ENCODE measurements around the gene ARHGAP26.
"Not testable (repeated sequence)": the region's sequence is repeated elsewhere in the genome, so short reads cannot be mapped to it uniquely, and the experiment has no call there.

Gene ARHGAP26

DNA sequence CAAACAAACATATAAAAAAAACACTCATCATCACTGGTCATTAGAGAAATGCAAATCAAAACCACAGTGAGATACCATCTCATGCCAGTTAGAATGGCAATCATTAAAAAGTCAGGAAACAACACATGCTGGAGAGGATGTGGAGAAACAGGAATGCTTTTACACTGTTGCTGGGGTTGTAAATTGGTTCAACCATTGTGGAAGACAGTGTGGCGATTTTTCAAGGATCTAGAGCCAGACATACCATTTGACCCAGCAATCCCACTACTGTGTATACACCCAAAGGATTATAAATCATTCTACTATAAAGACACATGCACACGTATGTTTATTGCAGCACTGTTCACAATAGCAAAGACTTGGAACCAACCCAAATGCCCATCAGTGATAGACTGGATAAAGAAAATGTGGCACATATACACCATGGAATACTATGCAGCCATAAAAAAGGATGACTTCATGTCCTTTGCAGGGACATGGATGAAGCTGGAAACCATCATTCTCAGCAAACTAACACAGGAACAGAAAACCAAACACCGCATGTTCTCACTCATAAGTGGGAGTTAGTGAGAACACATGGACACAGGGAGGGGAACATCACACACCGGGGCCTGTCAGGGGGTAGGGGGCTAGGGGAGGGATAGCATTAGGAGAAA lies 433.3 kb downstream of the ARHGAP26 start:
- DNase-seq (ENCODE audit: low read depth, low spot score) = not testable (repeated sequence)

DNA sequence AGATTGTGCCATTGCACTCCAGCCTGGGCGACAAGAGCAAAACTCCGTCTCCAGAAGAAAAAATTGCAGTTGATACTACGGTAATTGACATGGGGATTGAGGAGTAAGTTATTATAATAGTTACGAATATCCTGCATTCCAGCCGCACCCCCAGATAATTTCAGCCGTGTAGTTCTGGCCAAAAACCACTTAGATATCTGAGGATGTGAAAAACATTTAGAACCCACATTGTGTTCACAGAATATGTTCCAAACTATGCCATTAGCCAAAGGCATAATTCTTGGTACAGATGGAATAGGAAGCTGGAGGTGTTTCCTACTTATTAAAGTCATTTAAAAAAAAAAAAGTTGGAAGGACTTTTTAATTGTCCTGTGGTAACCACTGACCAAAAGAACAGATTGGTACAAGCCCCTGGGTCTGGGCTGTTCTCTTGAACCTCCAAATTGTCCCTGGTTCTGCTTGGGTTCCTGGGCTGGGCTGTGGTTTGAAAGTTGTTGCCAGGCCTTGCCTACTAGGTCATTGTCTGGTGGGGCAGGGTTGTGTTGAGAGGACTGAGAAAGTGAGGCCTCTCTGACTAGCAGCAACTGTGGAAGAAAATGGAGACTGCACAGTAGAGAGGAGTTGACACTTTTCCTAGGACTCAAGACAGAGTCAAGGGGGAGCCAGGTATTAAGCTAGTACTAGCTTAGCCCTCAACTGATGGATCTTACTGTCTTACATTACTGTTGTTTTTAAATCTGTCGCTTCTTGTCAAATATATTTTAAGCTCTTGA lies 434.5 kb downstream of the ARHGAP26 start:
- DNase-seq (ENCODE audit: low read depth, low spot score) = no peak

DNA sequence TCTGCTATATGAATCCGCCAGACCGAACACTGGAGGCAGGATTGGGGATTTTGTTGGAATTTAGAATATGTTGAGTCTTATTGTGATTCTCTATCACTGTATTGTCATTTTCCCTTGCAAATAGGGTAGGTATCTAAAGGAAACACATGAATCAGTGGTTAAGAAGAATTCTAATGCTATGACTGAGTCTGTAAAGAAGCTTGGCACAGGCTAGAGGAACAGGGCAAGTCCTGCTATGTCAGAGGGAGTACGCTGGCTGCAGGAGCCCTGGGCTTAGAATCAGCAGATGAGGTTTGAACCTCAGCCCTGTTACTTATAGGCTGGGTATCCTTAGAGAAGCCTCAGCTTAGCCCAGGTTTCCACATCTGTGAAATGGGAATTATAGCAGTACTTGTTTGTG lies 435.2 kb downstream of the ARHGAP26 start:
- DNase-seq (ENCODE audit: low read depth, low spot score) = no peak

GRCh38 chr5:143205883-143206195 lies 435.7 kb downstream of the ARHGAP26 start:
- no peak for DNase-seq (ENCODE audit: low read depth, low spot score)

DNA sequence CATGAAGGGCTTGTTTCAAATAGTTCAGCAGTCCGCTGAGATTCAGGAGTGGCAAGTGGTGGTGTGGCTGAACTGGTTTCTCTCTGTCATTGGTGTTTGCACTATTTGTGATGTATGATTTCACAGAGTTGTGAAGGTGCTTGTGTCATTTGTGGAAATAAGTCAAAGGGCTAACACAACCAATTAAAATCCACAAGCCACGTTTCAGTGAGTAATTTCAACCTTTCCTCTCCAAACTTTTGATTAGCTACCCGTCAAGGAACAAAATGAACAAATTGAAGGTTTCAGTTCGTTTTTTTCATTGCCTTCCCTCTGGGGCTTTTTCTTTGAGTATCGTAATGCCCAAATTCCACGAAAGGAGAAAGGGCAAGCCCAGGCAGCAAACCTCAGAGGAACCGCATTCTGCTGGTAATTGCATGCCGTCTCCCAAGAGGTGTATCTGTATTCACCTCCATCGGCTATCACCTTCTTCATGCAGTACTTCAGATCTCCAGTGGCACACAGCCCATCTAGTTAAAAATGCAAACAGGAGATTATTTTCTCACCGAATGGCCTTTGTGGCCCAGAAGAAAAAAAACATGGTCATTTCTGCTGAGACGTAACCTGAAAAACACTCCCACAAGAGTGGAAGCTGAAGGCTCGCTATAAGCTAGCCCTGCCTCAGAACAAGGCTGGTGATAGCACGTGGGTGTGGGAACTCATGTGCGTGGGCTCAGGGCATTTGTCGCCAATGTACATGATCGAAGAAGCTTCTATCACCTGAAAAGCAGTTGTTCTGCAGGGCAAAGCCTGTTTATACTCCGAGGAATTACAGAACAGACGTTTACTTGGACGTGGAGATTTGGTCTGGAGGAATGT lies 436.2 kb downstream of the ARHGAP26 start:
- no peak for DNase-seq (ENCODE audit: low read depth, low spot score)

GRCh38 chr5:143207058-143207457 lies 436.9 kb downstream of the ARHGAP26 start:
- DNase-seq (ENCODE audit: low read depth, low spot score) = no peak

DNA sequence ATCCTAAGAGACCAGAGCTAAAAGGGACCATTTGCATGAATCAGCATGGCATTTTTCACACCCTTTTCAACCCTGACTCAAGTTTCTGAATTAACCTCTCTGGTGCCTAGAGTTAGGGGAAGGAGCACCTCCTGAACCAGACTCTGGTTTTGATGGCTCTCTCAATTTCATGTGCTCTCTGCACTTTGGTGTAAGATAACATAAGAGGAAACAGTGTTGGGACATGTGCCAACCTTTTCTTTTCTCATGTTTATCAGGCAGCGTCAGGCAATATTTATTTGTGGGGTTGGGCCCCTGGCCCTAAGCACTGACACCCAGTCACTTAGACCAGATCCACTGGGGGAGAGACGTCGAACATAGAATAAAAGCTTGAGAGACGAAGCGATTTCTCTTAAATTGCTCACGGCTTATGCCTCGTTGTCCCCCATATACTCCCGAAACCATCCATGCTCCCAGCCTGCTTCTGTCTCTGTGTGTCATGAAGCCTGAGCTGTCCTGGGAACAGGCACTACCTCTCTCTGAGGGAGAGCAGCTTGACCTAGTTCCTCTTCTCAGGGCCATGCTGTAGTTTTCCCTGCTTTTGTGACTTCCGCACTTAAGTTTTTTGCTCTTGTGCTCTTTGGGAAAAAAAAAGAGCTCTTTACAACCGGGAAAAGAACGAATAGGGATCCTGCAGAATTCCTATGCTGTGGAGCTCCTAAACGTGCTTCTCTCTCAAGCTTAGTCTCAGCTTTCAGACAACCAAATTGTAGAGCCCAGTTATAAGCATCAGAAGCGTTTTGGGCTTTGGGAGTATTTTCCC lies 437.6 kb downstream of the ARHGAP26 start:
- DNase-seq (ENCODE audit: low read depth, low spot score) = no peak

DNA sequence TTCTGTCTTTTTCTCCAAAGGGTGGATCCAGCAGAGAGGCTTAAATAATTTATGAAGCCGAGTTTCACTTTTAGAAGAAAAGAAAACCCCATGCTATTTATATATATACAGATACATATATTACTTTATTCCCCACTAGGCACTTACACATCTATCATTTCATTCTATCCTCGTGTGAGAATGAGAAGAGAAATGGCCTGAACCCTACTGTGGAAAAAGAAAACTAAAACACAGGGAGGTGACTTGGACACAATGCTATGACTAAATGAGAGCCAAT lies 438.1 kb downstream of the ARHGAP26 start:
- no peak for DNase-seq (ENCODE audit: low read depth, low spot score)

DNA sequence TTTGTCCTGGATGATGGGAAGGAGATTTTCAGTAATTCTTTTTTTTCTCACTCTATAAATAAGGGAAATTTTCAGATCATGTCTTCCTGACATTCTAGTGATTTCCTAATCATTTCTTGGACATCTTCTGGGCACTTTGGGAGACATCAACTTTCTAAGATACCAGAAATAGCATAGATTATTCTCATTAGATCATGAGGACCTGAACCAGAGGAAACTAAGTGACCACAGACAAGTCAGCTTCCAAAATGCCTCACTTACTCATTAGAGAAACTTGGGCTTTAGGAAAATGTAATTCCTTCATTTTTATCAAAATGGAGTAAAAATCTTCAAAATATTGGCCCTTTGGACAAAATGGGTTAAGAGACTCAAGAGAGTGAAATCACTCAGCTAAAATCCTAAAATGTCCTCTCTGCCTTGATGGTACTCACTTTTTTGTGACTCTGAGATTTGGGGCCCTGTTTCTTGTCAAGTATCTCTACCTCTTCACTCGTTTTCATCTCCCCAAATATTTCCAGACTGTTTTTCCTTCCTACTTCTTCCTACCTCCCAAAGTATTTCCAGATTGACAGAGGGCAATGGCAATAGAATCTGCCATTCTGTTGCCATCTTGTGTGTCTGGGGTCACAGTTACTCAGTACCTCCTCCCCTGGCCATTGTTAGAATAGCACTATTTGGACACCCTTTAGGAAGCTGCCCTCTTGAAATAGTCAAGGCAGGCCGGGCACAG lies 438.8 kb downstream of the ARHGAP26 start:
- no peak for DNase-seq (ENCODE audit: low read depth, low spot score)

DNA sequence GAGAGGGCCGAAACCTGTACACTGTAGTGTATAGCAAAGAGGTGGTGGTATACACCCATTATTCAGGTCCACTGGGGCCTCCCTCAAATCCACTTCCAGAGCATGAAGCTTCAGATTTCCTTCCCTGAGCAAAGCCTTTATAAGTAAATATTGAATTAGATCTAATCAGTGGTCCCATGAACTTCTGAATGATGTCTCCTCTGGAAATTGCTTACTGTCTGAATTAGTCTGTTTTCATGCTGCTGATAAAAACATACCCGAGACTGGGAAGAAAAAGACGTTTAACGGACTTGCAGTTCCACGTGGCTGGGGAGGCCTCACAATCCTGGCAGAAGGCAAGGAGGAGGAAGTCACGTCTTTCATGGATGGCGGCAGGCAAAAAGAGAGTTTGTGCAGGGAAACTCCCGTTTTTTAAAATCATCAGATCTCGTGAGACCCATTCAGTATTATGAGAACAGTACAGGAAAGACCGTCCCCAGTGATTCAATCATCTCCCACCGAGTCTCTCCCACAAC lies 439.8 kb downstream of the ARHGAP26 start:
- DNase-seq (ENCODE audit: low read depth, low spot score) = no peak

GRCh38 chr5:143210576-143210975 lies 440.4 kb downstream of the ARHGAP26 start:
- DNase-seq (ENCODE audit: low read depth, low spot score) = no peak

DNA sequence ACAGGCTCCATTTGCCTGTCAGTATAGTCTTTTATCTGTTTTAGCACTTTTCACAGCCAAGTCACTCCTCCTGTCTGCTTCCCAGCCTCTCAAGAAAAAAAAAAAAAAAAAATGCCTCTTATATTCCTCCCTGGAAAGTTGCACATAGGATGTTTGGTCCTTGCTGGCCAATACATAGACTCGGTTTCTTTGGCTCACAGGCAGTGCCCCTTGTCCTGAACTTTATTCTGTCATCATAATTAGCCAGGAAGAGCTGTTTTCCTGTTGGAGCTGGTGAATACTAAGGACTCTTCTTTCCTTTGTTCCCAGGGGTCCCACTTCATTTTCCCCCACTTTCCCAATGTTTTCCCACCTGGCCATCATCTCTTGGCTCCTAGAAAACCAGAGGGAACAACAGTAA lies 442.1 kb downstream of the ARHGAP26 start:
- no peak for DNase-seq (ENCODE audit: low read depth, low spot score)

- no peak for DNase-seq (ENCODE audit: low read depth, low spot score)
These were observed 443.2 kb downstream of the ARHGAP26 start for GRCh38 chr5:143213231-143213850.

GRCh38 chr5:143213851-143214363 lies 443.7 kb downstream of the ARHGAP26 start:
- no peak for DNase-seq (ENCODE audit: low read depth, low spot score)

DNA sequence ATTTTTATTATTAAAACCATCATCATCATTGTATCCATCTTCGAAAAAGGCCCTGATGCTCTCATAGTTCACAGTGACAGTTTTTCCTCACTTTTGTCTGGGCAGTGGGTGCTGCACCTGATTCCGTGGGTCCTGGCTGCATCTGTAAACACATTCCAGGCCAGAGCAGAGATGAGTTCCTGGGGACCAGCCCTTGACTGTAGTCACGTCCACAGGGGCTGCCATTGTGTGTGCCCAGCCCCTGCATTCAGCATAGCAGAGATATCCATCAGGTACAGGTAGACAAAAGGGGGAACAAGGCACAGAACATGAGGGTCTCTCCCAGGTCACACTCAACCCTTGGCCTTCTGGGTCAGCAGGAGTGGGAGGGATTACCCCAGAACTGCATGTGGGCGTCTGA lies 444.3 kb downstream of the ARHGAP26 start:
- DNase-seq (ENCODE audit: low read depth, low spot score) = no peak

GRCh38 chr5:143214890-143215289 lies 444.7 kb downstream of the ARHGAP26 start:
- DNase-seq (ENCODE audit: low read depth, low spot score) = no peak

GRCh38 chr5:143215690-143216089 lies 445.5 kb downstream of the ARHGAP26 start:
- no peak for DNase-seq (ENCODE audit: low read depth, low spot score)

- no peak for DNase-seq (ENCODE audit: low read depth, low spot score)
These were observed 446.0 kb downstream of the ARHGAP26 start for GRCh38 chr5:143216211-143216610.

DNA sequence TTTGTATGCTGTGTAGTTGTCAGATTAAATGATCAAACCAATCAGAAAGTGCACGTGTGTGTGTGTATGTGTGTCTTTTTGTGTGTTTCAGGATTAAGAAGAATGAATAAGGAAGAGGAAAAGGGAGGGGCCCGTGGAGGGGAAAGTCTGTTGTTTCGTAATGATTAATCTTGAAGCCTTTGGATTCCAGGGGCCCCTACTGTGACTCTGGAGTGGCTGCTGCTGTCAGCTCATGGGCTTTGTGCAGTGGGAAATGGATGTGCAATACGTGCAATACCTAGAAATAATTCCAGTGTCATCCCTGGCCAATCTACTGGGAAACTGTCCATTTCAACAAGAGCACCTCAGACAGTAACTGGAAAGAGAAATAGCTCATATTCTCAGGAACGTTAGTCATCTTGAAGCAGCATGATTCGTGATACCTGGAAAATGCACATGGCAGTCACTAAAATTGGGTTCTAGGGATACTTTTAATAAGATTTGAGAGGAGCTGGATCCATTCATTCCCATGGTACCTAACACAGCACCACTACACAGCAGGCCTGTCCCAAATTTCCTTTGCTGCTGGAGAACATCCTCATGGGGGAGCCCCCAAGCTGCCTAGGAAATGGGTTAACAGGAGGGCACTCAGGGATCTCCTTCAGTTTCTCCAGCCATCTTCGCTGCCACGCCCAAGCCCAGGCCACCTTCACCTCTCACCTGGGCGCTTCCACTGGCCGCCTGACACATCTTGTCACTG lies 447.1 kb downstream of the ARHGAP26 start:
- DNase-seq (ENCODE audit: low read depth, low spot score) = no peak

DNA sequence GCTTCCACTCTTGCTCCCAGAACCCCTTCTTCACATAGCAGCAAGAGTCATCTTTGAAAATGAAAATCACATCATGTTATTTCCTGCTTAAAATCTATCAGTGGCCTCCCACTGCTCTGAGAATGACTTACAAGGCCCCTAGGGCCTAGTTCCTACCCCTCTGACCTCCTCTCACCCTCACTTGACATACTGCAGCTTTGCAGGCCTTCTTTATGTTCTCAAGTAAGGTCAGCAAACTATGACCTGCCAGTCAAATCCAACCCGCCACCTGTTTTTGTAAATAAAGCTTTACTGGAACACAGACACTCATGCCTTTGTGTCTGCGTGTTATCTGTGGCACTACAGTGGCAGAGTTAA lies 447.6 kb downstream of the ARHGAP26 start:
- no peak for DNase-seq (ENCODE audit: low read depth, low spot score)
